GM18907 (cell line): ENCODE measurements around the gene TSPOAP1.

ENCODE experiments used
- ATAC-seq: cut with Tn5 transposase; IDR thresholded peaks from one replicate; pipeline ENCODE4 v1.9.1; 2021; ENCODE audit warnings: mild to moderate bottlenecking, moderate library complexity; ENCODE audit not compliant: unreplicated experiment

The TSPOAP1 gene

GRCh38 chr17:58329810-58330537 is 1.4 kb upstream of the TSPOAP1 start:
- ATAC-seq, result peak; percentile 4

- ATAC-seq, result peak; percentile 41
These were observed 627 bp upstream of the TSPOAP1 start for GRCh38 chr17:58329035-58329809.

- ATAC-seq, result no peak
These were observed 1.0 kb downstream of the TSPOAP1 start for GRCh38 chr17:58327363-58328194.

- ATAC-seq, result no peak
These were observed 1.8 kb downstream of the TSPOAP1 start for GRCh38 chr17:58326609-58327362.

- ATAC-seq, result no peak
These were observed 2.6 kb downstream of the TSPOAP1 start for GRCh38 chr17:58325976-58326468.

- no peak for ATAC-seq
These were observed 3.3 kb downstream of the TSPOAP1 start for GRCh38 chr17:58325289-58325726.

GRCh38 chr17:58324409-58325288 is 3.9 kb downstream of the TSPOAP1 start:
- no peak for ATAC-seq

GRCh38 chr17:58324056-58324408 is 4.6 kb downstream of the TSPOAP1 start:
- no peak for ATAC-seq

- ATAC-seq, result no peak
These were observed 5.1 kb downstream of the TSPOAP1 start for GRCh38 chr17:58323366-58324055.

- no peak for ATAC-seq
These were observed 5.9 kb downstream of the TSPOAP1 start for GRCh38 chr17:58322581-58323185.

GRCh38 chr17:58321571-58322525 is 6.7 kb downstream of the TSPOAP1 start:
- no peak for ATAC-seq

GRCh38 chr17:58320570-58321323 is 7.8 kb downstream of the TSPOAP1 start:
- no peak for ATAC-seq

- ATAC-seq, result no peak
These were observed 8.4 kb downstream of the TSPOAP1 start for GRCh38 chr17:58320163-58320558.

GRCh38 chr17:58319173-58320162 is 9.1 kb downstream of the TSPOAP1 start:
- ATAC-seq, result no peak

- no peak for ATAC-seq
These were observed 9.9 kb downstream of the TSPOAP1 start for GRCh38 chr17:58318627-58319172.
